ENCODE measurements around the gene STIMATE. TPM values are rescaled to one million over a fixed set of nuclear protein-coding genes. Genes with fewer than 3 reads are reported as not detected.

The STIMATE gene
- total RNA-seq, 2 experiments from 2014 or later: 18.1 to 19.0 TPM

DNA sequence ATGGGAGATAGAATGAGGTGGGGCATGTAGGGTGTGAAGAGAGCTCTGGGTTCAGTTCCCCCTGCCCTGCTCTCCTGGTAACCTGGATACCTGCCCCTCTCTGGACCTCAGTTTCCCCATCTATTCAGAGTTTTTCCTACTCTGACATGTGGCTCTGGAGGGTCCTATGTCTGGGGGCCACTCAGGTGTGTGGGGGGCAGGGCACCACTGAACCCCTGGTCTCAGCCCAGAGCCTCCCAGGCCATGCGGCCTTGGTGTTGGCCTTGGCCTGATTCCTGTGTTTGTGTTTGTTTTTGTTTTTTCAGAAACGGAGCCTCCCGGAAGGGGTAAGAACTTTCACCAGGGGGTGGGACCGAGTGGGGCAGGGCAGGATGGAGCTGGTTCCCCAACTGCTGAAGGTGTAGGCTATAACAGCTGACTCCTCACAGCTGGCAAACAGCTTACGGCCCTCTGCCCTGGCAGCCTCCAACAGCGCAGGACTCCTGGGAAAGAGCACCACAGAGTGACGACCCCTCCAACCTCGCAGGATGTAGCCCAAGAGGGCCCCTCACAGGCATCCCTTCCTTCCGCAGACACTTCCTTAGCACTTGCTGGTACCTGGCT lies 101.9 kb downstream of the STIMATE start:
- H4K20me1 ChIP-seq (ENCODE audit: insufficient read depth, low read length): no peaks in the 10 kb centered on the region
- no TSS peak for BruUV-seq (replicated peaks)
- no peak overlapping the region for H3K4me3 ChIP-seq (ENCODE audit: low read depth, low read length, poor library complexity, severe bottlenecking)
- no peak overlapping the region for H3K27ac ChIP-seq (ENCODE audit: low read depth, low read length, poor library complexity, severe bottlenecking)
- TF ChIP-seq, protein P1, sequence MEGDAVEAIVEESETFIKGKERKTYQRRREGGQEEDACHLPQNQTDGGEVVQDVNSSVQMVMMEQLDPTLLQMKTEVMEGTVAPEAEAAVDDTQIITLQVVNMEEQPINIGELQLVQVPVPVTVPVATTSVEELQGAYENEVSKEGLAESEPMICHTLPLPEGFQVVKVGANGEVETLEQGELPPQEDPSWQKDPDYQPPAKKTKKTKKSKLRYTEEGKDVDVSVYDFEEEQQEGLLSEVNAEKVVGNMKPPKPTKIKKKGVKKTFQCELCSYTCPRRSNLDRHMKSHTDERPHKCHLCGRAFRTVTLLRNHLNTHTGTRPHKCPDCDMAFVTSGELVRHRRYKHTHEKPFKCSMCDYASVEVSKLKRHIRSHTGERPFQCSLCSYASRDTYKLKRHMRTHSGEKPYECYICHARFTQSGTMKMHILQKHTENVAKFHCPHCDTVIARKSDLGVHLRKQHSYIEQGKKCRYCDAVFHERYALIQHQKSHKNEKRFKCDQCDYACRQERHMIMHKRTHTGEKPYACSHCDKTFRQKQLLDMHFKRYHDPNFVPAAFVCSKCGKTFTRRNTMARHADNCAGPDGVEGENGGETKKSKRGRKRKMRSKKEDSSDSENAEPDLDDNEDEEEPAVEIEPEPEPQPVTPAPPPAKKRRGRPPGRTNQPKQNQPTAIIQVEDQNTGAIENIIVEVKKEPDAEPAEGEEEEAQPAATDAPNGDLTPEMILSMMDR (conservative IDR thresholded peaks at IDR 0.05; ENCODE audit: low read length): no peak
- no peak for DNase-seq (ENCODE audit: low spot score)
- intact Hi-C loops (cut with micrococcal nuclease; ENCODE audit: unreplicated experiment): no loop called here
- no peak overlapping the region for H3K4me2 ChIP-seq (ENCODE audit: low read length)
- ChIA-PET CTCF (ENCODE audit: unreplicated experiment) (no interaction called here), POLR2A (no interaction called here)
- no peaks in the 10 kb centered on the region for H3K4me1 ChIP-seq (ENCODE audit: insufficient read depth, low read length, poor library complexity, severe bottlenecking)
- no peaks in the 10 kb centered on the region for H3K79me2 ChIP-seq (ENCODE audit: insufficient read depth, low read depth, low read length)
- no peaks in the 10 kb centered on the region for H3K9me3 ChIP-seq (ENCODE audit: low read length)
- H3K9me2 ChIP-seq (ENCODE audit: insufficient read depth, low read length): no peaks in the 10 kb centered on the region
- no peak overlapping the region for H2AFZ ChIP-seq (ENCODE audit: low read length)
- H3K36me3 ChIP-seq (ENCODE audit: insufficient read depth, low read length): no peaks in the 10 kb centered on the region

GRCh38 chr3:52794612-52795099 lies 102.7 kb downstream of the STIMATE start, which contains the start of gene ITIH3:
TSS of gene ITIH3 (plus strand) at chr3:52794796. CDS start at chr3:52794804, 8 bp downstream.
- intact Hi-C loops (cut with micrococcal nuclease; ENCODE audit: unreplicated experiment): no loop called here
- ChIA-PET POLR2A (no interaction called here), CTCF (ENCODE audit: unreplicated experiment) (no interaction called here)
- no peaks in the 10 kb centered on the region for H4K20me1 ChIP-seq (ENCODE audit: insufficient read depth, low read length)
- H3K36me3 ChIP-seq (ENCODE audit: insufficient read depth, low read length): no peaks in the 10 kb centered on the region
- no TSS peak for BruUV-seq (replicated peaks)
- no peaks in the 10 kb centered on the region for H3K9me2 ChIP-seq (ENCODE audit: insufficient read depth, low read length)
- no peak within 1 kb of the TSS for H3K4me3 ChIP-seq (ENCODE audit: low read depth, low read length, poor library complexity, severe bottlenecking)
- no peaks in the 10 kb centered on the region for H3K79me2 ChIP-seq (ENCODE audit: insufficient read depth, low read depth, low read length)
- H3K4me1 ChIP-seq (ENCODE audit: insufficient read depth, low read length, poor library complexity, severe bottlenecking): no peaks in the 10 kb centered on the region
- H3K4me2 ChIP-seq (ENCODE audit: low read length): no peak within 1 kb of the TSS
- no peaks in the 10 kb centered on the region for H3K9me3 ChIP-seq (ENCODE audit: low read length)
- no peak for DNase-seq (ENCODE audit: low spot score)
- no peak within 1 kb of the TSS for H3K27ac ChIP-seq (ENCODE audit: low read depth, low read length, poor library complexity, severe bottlenecking)
- no peak within 1 kb of the TSS for H2AFZ ChIP-seq (ENCODE audit: low read length)
- TF ChIP-seq, protein P1 (conservative IDR thresholded peaks at IDR 0.05; ENCODE audit: low read length): no peak

DNA sequence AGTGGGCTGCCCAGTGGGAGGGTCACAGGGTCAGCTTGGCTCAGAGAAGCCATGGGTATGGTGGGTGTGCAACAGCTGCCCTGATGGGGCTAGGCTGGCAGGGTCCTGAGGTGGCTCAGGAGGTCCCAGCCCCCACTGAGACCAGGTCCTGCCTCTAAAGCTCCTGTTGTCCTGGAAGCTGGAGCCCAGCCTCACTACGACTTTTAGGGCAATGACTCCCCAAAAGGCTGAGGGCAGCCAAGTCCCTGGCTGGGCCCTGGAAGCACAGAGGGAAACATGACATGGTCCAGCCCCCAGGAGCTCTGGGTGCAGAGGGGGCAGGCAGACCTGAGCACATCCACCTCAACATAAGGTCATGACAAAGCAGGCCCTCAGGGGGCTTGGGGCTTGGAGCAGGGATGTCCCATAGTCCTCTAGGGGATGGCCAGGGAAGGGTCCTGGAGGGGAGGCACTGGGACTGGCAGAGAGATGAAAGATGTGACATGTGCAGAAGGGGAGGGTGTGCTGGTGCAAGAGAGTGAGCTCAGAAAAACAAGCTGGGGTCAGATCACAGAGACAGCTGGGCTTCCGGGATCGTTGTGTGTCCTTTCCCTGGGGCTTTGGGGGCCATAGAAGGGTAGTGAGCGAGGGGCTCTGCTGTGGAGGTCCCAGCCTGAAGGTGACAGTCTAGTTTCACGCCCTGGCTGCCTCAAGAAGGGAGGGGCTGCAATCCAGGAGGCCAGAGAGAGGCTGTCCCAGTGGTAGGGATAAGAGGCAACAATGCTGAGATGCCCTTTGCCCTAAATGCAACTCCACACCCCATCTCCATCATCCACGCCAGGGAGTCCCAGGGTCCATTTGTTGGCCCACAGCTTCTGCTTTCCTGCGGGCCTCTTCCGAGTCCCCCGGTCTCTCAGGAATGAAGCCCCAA lies 103.4 kb downstream of the STIMATE start:
- Histone ChIP-seq H4K20me1 (ENCODE audit: insufficient read depth, low read length) (no peaks in the 10 kb centered on the region), H3K36me3 (ENCODE audit: insufficient read depth, low read length) (no peaks in the 10 kb centered on the region), H3K4me3 (ENCODE audit: low read depth, low read length, poor library complexity, severe bottlenecking) (no peak overlapping the region), H3K9me3 (ENCODE audit: low read length) (no peaks in the 10 kb centered on the region), H3K4me2 (ENCODE audit: low read length) (no peak overlapping the region), H3K9me2 (ENCODE audit: insufficient read depth, low read length) (no peaks in the 10 kb centered on the region), H3K27ac (ENCODE audit: low read depth, low read length, poor library complexity, severe bottlenecking) (no peak overlapping the region), H3K79me2 (ENCODE audit: insufficient read depth, low read depth, low read length) (no peaks in the 10 kb centered on the region), H3K4me1 (ENCODE audit: insufficient read depth, low read length, poor library complexity, severe bottlenecking) (no peaks in the 10 kb centered on the region), H2AFZ (ENCODE audit: low read length) (no peak overlapping the region)
- CTCF ChIA-PET (ENCODE audit: unreplicated experiment): no interaction called here
- POLR2A ChIA-PET: interaction anchor here (0.7 kb wide), 1 partner anchor 21 kb away, joined by 3 read pairs; no protein-coding TSS in a partner anchor
- TF ChIP-seq EZH2phosphoT487 (IDR thresholded peaks at IDR 0.05; ENCODE audit: borderline replicate concordance, low read depth, low read length): no peak
- TF ChIP-seq, protein P1 (conservative IDR thresholded peaks at IDR 0.05; ENCODE audit: low read length): no peak
- intact Hi-C loops (cut with micrococcal nuclease; ENCODE audit: unreplicated experiment): no loop called here
- no TSS peak for BruUV-seq (replicated peaks)
- no peak for DNase-seq (ENCODE audit: low spot score)

All from OCI-LY7 (cell line).